WTC11 (cell line): Measurements from ENCODE around the gene GOLT1A. TPM values are rescaled to one million over a fixed set of nuclear protein-coding genes. Genes with fewer than 3 reads are reported as not detected.
A peak's percentile ranks its signal among the peaks of the same experiment; 100 is the strongest.

Experiments used
- ATAC-seq: fragments of 200-7000 bp; cut with Tn5 transposase; 2 replicates; pipeline ENCODE4 v1.10.0; 2021; ENCODE audit warnings: mild to moderate bottlenecking, moderate library complexity
- CTCF ChIA-PET: fragments of 300-600 bp; sonication (Branson Sonifier 250); formaldehyde crosslinking; loops from one replicate; lab custom pipeline; 2021; ENCODE audit warnings: antibody characterized with exemption; lab: Charles Lee
- POLR2A ChIA-PET: fragments of 350-600 bp; sonication (Branson Sonifier 250); formaldehyde crosslinking; loops from one replicate; lab custom pipeline; 2021; ENCODE audit warnings: antibody characterized with exemption; lab: Charles Lee
- DNase-seq: peaks from one replicate; pipeline ENCODE4 v3.0.0; 2021; ENCODE audit warnings: low spot score
- H3K27ac Mint-ChIP-seq: 2 replicates; pipeline ENCODE4 v1.8.0; 2021; ENCODE audit warnings: mixed read lengths
- H3K27me3 Mint-ChIP-seq: 2 replicates; pipeline ENCODE4 v1.8.0; 2021; ENCODE audit warnings: low read depth, mild to moderate bottlenecking, moderate library complexity, mixed read lengths
- H3K36me3 Mint-ChIP-seq: 2 replicates; pipeline ENCODE4 v1.8.0; 2021; ENCODE audit warnings: mixed read lengths
- H3K4me1 Mint-ChIP-seq: 2 replicates; pipeline ENCODE4 v1.8.0; 2022; ENCODE audit warnings: mixed read lengths
- H3K4me3 Mint-ChIP-seq: 2 replicates; pipeline ENCODE4 v1.8.0; 2021; ENCODE audit warnings: mild to moderate bottlenecking, moderate library complexity, mixed read lengths
- H3K9me3 Mint-ChIP-seq: 2 replicates; pipeline ENCODE4 v1.8.0; 2021; ENCODE audit warnings: mixed read lengths
- CDX4 ChIP-seq: fragments of 250-450 bp; sonication (Bioruptor Pico); IDR thresholded peaks from 2 replicates; pipeline ENCODE4 v1.9.0; 2021; ENCODE audit warnings: moderate library complexity, mild to moderate bottlenecking, inconsistent platforms, borderline replicate concordance
- CREM ChIP-seq: sonication (generic); formaldehyde crosslinking; IDR thresholded peaks from 2 replicates; pipeline ENCODE4 v1.8.1; 2022; ENCODE audit warnings: mild to moderate bottlenecking, missing genetic modification reagents, moderate library complexity
- ELF4 ChIP-seq: sonication (generic); formaldehyde crosslinking; IDR thresholded peaks from 2 replicates; pipeline ENCODE4 v1.8.1; 2022; ENCODE audit warnings: low read depth, mild to moderate bottlenecking, moderate library complexity, missing genetic modification reagents
- HMGXB4 ChIP-seq: sonication (generic); formaldehyde crosslinking; IDR thresholded peaks from 2 replicates; pipeline ENCODE4 v1.8.1; 2023; ENCODE audit warnings: mild to moderate bottlenecking, moderate library complexity, missing genetic modification reagents
- JAZF1 ChIP-seq: fragments of 250-450 bp; sonication (Bioruptor Pico); IDR thresholded peaks from 2 replicates; pipeline ENCODE4 v1.9.0; 2021; ENCODE audit warnings: moderate library complexity, mild to moderate bottlenecking, inconsistent platforms
- JUN ChIP-seq: sonication (generic); formaldehyde crosslinking; IDR thresholded peaks from 2 replicates; pipeline ENCODE4 v1.8.0; 2023; ENCODE audit warnings: mild to moderate bottlenecking, missing genetic modification reagents
- NR2C2 ChIP-seq: sonication (generic); formaldehyde crosslinking; IDR thresholded peaks from 2 replicates; pipeline ENCODE4 v1.8.0; 2022; ENCODE audit warnings: mild to moderate bottlenecking, missing genetic modification reagents
- NR3C1 ChIP-seq: sonication (generic); formaldehyde crosslinking; conservative IDR thresholded peaks from 2 replicates; pipeline ENCODE4 v1.8.1; 2023; ENCODE audit warnings: low read depth, mild to moderate bottlenecking, missing genetic modification reagents
- PRDM15 ChIP-seq: sonication (generic); formaldehyde crosslinking; IDR thresholded peaks from 2 replicates; pipeline ENCODE4 v1.8.0; 2022; ENCODE audit warnings: missing genetic modification reagents
- PRRX2 ChIP-seq: fragments of 250-450 bp; sonication (Bioruptor Pico); IDR thresholded peaks from 2 replicates; pipeline ENCODE4 v1.8.0; 2021; ENCODE audit warnings: mild to moderate bottlenecking
- RELA ChIP-seq: sonication (generic); formaldehyde crosslinking; IDR thresholded peaks from 2 replicates; pipeline ENCODE4 v1.8.1; 2022; ENCODE audit warnings: missing genetic modification reagents, mild to moderate bottlenecking, borderline replicate concordance
- USF1 ChIP-seq: sonication (generic); formaldehyde crosslinking; IDR thresholded peaks from 2 replicates; pipeline ENCODE4 v1.8.0; 2022; ENCODE audit warnings: mild to moderate bottlenecking, missing genetic modification reagents
- ZNF425 ChIP-seq: fragments of 250-450 bp; sonication (Bioruptor Pico); conservative IDR thresholded peaks from 2 replicates; pipeline ENCODE4 v1.9.0; 2021; ENCODE audit warnings: mild to moderate bottlenecking
- total RNA-seq: library from RNA; stranded (reverse); gene quantifications from 3 replicates; pipeline ENCODE4 v1.2.3, GENCODE V29; 2021

The GOLT1A gene
- total RNA-seq, 1 experiment from 2014 or later = 6.5 TPM

GRCh38 chr1:204153667-204154066 lies 60.1 kb downstream of the GOLT1A start:
- ChIA-PET POLR2A (no interaction called here), CTCF (interaction anchor here (0.8 to 1.8 kb wide), 3 partner anchors 9 to 245 kb away, joined by 4 to 9 read pairs (median 6); no protein-coding TSS in a partner anchor)
- H3K27ac Mint-ChIP-seq = no peak overlapping the region
- no peak for DNase-seq
- H3K36me3 Mint-ChIP-seq = no peaks in the 10 kb centered on the region
- H3K4me3 Mint-ChIP-seq = no peak overlapping the region
- peaks cover 20% of the 10 kb centered on the region for H3K4me1 Mint-ChIP-seq
- H3K27me3 Mint-ChIP-seq = peaks cover 29% of the 10 kb centered on the region
- H3K9me3 Mint-ChIP-seq = no peaks in the 10 kb centered on the region
- TF ChIP-seq NR2C2 (no peak), ELF4 (CRISPR knock-in tag) (no peak), ZNF425 (no peak), JAZF1 (no peak), PRDM15 (CRISPR knock-in tag) (no peak), JUN (no peak), HMGXB4 (CRISPR knock-in tag) (no peak), CREM (CRISPR knock-in tag) (no peak), USF1 (no peak), NR3C1 (CRISPR knock-in tag) (no peak), CDX4 (CRISPR knock-in tag) (no peak), PRRX2 (CRISPR knock-in tag) (no peak)
- TF ChIP-seq, all 79 proteins: peak for 0
- no peak for ATAC-seq

- Mint-ChIP-seq H3K4me1 (peaks cover 32% of the 10 kb centered on the region), H3K9me3 (no peaks in the 10 kb centered on the region), H3K36me3 (no peaks in the 10 kb centered on the region), H3K27me3 (peaks cover 29% of the 10 kb centered on the region), H3K4me3 (peak overlapping the region; percentile 70), H3K27ac (no peak overlapping the region)
- POLR2A ChIA-PET = interaction anchor here (1.3 to 1.4 kb wide), 2 partner anchors 10 to 16 kb away, joined by 3 to 4 read pairs; no protein-coding TSS in a partner anchor
- CTCF ChIA-PET = interaction anchor here (0.6 to 3.1 kb wide), 15 partner anchors 10 to 648 kb away, joined by 3 to 29 read pairs (median 5); partner anchors contain the start of gene GOLT1A
- TF ChIP-seq NR3C1 (CRISPR knock-in tag) = 0 out of 2 replicates have a peak, but pooled peaks have one; percentile 17
- TF ChIP-seq CDX4 (CRISPR knock-in tag) = no peak
- TF ChIP-seq RELA (CRISPR knock-in tag) = 0 out of 2 replicates have a peak, but pooled peaks have one; percentile 26
- DNase-seq (no peak), ATAC-seq (peak; percentile 5)
Measured at GRCh38 chr1:204152310-204153044, 61.3 kb downstream of the GOLT1A start.
